ENCODE results near the gene JAML.

The JAML gene

DNA sequence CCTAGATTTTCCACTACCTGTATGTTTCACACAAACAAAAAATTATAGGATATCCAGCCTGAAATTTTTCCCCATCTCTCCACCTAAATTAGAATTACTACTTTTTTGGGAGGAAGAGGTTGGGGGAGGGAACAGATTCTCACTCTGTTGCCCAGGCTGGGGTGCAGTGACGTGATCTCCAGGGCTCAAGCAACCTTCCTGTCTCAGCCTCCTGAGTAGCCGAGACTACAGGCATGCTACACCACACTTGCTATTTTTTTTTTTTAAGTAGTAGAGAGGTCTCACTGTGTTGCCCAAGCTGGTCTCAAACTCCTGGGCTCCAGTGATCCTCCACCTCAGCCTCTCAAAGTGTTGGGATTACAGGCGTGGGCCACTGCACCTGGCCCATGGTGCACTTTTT is 9.5 kb downstream of the JAML start:
- no peak for DNase-seq

DNA sequence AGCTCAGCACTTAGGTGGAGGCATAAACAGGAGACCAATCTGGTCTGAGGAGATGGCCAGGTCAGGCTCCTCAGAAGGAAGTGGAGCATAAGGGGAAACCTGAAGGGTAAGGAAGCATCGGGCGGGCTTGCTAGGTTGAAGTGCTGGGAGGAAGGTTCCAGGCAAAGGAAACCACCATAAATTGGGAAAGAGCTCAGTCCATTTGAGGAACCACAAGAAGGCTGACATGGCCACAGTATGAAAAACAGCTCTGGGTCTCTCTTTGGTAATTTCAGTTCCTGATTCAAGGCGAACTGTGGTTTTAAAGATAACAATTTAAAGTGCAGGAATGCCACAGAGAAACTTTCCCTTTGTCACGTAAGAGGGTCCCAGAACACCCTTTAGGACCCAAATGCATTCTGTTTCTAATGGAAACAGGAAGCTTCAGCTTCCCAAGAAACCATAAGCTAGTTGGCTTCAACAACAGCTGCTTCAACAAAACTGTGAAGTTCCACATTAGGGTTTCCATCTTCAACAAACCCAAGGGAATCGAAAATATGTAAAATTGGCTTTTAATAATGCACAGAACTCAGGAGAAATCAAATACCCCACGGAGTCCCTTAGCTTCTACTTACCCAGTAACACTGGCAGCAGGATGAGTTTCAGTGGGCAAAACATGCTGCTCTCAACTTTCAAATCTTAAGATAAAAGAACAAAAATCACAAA is 10.4 kb downstream of the JAML start:
- no peak for DNase-seq

DNA sequence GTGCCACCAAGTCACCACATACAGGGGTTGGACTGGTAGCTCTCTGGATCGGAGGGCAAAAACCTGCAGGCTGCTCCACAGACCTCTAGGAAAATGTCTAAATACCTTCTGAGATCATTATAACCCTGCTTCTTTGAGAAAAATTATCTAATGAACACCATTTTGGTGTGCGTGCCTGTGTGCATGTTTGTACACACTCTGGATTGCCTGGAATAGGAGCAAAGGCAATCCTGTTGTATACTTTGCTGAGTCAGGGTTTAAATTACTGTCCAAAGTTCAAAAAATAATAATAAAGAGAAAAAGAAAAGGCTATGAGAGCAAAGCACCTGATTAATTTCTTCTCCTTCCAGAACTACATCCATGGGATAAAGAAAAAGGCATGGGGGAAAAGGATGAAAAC is 11.0 kb downstream of the JAML start:
- no peak for DNase-seq

DNA sequence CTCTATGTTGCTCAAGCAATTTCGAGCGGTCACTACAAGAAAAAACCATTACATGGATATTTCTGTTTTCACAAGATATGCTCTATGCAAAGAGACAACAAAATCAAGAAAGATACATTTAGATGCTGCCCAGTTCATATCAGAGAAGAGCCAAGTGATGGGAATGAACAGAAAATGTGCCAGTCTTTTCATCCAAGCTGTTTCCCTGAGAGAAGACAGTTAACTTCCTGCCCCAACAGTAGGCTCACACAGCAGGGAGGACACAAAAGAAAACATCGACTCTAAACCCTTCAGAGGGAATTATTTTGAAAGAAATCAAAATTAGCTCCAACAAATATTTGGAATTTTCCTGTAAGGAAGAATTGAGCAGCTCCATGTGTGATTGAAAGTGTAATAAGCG is 11.6 kb downstream of the JAML start:
- DNase-seq = no peak

DNA sequence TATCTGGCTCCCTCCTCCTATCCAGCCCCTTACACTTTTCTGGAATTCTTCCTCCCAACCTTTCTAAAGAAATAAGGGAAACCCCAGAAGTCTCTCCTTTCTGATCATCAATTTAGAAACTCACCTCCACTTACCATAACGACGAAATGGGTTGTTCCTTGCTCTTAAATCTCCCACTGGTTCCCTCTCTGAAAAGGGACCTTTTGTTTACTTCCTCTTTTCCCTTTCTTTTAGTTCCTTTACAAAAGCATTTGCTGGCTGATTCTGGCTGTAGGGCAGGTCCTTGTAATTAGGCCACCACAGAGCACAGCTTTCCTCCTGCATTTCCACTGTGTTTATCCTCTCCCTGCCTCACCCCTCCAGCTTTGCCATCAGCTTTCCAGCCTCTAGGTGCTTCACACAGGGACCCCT is 12.0 kb downstream of the JAML start:
- no peak for DNase-seq

DNA sequence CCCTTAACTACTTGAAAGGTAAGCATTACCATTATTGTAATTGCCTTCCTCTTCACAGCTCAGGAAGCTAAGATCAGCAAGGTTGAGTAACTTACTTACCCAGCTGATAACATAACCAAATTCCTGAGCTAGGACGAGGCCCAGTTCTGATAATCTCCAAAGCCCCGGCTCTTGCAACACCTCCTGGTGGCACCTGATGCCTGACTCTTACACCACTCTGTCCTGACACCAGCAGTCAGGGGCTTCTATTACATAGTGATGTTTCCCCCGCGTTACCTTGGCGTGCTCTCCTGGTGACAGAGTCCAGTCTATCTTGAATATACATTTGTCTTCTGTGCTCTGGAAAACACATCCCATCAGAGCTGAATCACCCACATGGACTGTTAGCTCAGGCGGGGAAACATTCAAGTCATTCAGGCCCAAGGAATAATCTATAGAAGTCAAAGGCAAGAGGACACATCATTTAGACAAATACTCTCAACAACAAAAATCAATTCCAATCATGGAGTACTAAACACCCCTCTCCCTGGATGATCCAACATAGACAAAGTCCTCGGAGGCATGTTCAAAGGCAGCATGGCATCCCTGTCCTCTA is 12.6 kb downstream of the JAML start:
- DNase-seq = no peak

DNA sequence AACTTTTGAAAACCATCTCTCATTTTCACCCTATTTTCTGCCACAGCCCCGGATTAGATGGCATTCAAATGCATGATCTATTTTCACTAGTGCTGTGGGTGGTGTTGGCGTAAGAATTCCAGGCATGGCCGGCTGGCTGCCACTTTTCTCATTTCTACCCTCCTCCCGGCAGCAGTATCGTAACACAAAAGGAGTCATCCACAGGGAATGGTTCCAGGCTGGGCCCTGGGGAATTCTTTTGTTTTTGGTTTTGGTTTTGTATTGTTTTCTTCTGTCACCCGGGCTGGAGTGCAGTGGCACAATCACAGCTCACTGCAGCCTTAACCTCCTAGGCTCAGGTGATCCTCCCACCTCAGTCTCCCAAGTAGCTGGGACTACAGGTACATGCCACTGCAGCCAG is 13.8 kb downstream of the JAML start:
- peak; percentile 69 for DNase-seq

DNA sequence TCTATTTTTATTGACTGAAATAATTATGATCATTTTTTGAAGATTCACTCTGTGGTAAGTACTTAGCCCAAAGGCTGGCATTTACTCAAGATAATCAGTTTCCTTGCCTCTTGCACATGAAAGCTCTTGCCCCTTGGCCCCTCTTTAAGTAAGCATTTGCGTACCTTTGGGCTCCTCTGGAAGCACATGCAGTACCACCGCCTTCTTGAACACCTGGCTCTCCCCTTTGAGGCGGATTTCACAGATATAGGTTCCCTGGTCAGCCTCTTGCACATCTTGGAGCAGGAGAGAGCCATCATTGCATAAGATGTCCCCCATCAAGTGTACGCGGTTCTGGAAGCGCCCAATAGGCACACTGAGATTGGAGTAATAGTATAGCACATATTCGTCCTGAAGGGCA is 14.5 kb downstream of the JAML start:
- DNase-seq = no peak

DNA sequence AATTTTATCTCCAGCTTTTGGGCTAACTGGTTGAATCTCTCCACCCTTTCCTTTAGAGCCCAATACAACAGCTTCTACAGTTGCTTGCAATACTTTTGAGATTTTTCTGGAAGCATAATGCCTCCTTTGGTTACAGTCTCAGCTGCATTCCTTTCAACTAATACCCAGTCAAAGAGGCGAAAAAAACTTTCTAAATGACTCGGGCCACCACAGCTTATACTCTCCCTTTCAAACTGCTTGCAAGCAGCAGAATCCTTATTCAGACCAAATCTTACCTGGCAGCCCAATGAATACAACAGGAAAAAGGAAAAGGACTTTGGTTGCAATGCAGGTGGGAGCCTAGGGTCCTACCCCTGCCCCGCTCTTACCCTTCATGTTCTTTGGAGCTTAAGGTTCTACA is 15.8 kb downstream of the JAML start:
- no peak for DNase-seq

DNA sequence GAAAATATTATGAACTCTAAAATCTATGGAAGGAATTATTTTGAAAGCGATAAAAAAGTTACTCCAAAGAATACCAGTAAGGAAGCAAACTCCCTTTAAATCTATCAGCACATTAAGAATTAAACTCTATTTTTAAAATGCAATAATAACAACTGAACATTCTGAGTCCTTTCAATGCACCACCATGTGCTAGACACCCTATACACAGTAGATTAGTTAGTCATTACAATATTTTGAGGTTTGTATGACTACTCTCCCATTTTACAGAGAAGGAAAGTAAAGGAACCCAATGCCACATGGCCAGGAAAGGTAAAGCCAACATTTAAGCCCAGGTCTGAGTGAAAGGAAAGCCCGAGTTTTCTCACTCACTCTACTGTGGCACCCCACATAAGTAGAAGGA is 17.7 kb downstream of the JAML start:
- no peak for DNase-seq

DNA sequence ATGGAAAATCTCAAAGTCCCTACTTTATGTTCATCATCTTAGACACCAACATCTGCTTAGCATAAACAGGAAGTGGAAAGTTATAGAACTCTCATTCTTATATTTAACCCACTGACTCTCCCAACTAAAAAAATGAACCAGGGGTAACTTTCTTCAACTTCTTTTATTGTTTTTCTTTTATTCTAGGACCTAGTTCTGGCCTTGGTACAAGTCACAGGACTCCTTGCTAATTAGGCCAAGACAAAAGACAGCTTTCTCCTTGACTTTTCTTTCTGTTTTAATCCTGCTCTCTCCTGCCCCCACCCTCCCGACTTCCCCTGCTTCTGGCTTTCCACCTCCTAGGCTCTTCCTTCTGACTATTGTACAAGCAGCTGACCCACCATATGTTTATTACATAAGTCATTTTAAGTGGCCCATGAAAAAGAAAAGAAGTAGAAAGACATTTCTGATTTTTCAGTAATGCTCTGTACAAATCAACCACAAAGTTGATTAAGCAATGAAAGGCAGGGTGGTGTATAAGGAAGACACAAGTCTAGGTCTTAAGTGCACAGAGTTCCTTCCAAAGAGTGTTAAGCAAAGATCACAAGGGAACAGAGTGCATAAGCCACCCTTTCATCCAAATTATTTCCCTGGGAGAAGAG is 18.3 kb downstream of the JAML start:
- DNase-seq = no peak

DNA sequence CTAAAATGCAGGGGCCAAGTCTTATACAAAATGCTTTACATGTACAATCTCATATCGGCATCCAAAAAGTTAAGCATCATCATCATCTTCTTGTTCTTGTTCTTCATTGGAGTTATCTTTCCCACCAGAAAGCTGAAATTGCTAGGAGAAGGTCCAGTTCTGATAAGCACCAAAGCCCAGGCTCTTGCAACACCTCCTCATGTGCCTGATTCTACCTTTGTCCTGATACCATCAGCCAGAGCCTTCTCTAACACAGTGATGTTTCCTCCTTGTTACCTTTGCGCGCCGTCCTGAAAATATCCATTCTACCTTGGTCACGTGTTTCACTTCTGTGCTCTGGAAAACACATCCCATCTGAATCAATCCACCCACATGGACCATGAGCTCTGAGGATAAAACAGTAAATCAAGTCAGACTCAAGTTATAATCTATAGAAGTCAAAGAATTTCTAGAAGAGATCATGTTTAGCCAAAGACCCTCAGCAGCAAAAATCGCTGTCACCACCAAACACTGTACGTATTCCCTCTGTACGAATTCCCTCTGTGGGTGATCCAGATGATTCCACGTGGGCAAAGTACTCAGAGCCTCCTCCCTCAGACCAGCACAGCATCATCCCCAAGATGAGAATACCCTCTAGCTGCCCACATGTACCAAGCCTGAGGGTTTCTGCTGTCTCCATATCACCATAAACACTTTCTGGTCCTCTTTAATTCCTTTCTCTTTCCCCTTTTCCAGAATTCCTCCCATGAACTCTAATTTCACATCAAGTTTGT is 19.0 kb downstream of the JAML start:
- DNase-seq = no peak

DNA sequence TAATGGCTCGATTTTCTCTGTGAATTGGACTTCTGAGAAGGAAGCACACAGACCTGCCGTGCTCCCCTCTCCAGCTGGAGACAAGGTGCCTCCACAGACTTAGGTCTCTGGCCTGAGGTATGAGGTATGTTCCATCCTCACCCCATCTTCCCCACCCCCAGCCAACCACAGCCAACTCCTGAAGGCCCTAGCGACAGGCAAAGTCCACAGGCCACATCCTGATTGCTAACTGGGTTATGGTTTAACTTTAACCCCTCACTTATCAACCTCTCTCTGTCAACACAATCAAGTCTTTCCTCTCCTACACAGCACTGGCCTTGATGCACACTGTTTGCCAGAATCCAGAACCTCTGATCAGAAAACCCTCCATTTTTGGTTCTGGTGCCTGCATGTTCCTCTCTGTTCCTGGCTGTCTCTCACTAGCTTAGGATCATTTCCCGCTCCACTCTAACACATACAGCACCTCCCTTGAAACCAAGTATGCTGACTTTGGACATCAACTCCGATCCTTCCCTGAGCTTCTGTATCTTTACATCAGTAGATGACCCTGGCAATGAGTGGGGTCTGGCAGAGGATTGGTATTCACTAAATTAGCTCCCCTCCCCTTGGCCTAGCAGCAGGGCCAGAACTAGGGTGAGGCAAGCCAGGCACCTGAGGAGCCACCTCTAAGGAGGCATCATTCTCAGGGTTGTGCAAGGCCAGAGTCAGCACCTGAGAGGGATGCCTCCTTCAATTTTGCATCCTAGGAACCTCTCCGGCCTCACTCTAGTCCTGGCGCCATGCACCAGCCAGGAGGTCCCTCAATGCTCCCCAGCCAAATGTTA is 22.0 kb downstream of the JAML start:
- DNase-seq = no peak

DNA sequence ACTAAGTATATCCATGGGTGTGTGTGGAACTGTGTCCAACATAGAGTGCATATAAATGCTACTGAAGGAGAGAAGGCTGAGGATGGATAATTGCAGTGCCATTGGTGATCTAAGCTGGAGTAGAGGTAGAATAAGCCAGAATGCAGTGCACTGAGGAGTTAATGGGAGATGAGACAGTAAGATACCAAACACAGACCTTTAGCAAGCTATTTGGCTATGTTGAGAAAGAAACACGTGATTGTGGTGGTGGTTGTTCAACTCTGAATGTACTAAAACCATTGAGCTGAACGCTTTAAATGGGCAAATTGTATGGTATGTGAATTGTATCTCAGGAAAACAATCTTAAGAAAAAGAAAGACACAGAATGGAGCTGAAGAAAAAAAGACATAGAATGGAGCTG is 22.8 kb downstream of the JAML start:
- DNase-seq = no peak

DNA sequence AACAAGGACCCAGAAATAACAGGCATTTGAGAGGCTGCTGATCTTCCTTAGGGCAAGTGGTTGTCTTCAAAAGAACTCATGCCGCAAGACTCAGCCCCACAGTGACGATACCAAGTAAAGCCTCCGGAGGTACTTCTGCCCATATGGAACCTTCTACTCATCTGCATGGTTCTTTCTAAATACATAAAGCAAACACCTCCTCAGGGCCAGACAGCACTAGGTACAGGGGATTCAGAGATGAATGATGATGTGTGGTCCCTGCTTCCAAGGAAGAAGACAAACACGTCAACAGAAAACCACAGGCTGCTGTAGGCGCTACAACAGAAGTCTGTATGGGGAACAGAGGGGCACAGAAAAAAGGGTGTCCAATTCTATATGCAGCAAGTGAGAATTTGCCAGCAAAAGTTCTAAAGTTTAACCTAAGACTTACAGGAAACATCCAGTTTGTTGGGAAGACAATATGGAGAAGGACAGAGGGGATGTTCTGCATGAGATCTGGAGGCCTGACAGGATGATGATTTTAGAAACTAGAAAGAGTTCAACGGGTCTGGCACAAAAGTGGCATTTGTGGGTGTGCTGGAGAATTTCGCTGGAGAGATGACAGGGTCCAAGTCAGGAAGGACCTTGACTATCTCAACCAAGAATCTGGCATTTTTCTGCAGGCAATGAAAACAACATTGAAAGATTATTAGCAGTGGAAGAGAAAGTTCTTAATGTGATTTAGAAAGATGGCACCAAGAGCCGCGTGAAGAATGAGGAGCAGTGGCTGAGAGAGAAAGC is 23.7 kb downstream of the JAML start:
- DNase-seq = no peak

DNA sequence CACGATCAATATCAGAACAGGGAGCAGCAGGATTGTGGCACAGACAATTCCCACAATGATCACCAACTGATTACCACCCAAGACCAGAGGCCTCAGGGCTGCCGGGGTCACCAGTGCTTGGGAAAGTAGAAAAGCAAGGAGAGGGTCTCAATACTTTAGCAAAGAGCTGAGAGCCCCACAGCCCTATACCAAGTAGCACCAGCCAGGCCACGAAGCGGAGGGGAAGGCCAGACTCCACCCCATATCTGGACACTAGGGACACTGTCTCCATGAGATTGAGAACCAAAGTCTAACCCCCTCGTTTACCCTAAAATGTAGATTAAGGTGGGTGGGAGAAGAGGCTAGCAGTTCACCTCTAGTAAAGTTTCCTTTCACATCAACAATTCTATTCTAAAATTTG is 24.3 kb downstream of the JAML start:
- DNase-seq = no peak

DNA sequence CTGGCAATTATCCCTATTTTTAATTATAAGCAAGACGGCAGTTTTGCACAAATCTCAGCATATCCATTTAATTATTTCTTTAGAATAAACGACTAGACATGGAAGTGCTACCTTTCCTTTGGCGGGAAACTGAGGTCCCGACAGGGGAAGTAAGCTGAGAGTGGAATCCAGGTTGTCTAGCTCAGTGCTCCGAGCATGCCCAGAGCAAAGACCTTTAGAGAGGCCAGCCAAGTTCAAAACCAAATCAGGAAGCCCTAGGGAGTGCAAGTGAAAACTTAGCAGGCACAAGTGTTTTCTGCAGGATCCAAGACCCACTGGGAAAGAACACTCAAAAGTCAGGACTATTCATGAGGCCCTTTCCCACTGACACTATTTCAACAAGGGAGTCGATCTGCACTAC is 25.7 kb downstream of the JAML start:
- DNase-seq = no peak

DNA sequence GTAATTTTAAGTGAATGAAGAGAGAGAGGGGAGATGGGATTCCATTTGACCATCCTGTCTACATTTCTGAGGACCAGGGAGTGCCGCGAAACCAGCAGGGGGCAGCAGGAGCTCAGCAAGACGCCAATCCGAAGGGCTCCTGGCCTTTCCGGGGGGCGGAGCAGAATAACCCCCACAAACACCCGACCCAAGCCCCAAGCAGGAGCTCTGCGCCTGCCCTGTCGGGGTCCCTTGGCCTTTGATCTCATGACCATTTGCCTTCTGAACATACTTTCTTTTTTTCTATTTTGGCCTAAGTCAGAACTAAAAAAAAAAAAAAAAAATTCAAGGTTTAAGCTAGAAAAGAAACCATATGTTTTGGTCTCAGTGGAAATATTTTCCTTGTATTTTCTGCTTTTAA is 26.4 kb downstream of the JAML start:
- DNase-seq = peak; percentile 52

DNA sequence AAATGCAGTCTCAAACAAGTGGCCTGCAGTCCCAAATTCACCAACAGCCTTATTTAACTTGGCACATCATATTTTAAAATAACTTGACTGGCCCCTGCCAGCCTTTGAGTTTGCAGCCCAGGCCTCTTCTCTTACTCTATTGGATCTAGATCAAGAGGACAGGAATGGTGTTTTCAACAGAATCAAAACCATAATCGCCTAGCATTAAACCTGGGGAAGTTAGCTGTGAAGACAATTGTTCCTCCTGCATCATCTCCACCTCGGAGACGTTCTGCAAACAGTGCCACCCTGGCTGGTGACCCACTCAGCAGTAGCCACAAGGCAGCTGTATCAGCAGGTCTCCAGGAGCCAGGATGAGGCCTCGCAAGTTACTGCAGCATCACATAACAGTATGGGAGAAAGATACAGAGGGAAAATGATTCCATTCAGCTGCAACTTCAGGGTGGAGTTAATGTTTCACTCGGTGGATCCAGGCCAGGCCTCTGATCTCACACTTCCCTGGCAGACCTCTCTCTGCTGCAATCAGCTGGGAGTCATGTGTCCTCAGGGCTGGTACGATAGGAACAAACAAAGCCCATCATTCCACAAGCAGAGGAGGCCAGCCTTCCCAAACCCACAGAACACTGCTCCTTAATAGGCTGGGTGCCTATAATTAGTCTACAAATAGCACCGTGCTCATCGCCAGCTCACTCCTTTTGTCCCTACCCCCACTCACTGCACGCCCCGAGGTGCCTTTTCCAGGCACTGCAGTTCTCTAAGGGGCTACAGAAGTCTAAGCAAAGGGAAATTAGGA is 29.8 kb downstream of the JAML start:
- DNase-seq = peak; percentile 26

DNA sequence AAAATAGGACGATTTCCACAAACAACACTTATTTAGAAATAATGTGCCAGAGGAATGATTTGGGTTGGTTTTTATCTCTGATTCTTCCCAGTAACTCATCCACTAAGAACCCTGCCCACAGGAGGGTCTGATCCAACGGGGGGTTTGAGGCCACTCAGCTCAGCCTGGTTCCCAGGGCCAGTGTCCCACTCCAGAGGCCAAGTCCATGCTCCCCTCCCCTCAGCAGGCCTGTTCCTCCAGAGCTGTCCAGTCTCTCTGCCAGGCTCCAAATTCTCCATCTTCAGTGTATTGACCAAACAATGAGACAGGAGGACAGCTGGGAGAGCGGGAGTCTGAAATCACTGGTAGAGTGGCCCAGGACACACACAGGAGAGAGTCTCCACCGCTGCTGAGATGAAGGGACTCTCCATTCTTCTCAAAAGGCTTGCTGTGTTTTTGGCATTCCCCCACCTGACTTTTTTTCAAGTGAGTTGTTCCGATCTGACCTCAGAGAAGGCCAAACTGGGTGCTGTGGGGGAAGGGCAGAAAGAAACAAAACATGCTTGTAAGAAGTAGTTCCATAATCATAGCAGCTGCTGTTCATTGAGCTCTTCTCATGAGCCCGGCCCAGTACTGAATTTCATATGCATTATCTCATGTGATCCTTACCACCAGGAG is 30.8 kb downstream of the JAML start:
- DNase-seq = no peak

Data from fibroblast of skin of back (primary cell).